Fibroblast of skin of scalp (primary cell): Measurements from ENCODE around the gene KLHL17.
"Not testable (repeated sequence)": the region's sequence is repeated elsewhere in the genome, so short reads cannot be mapped to it uniquely, and the experiment has no call there.

ENCODE experiments used
- DNase-seq: peaks from one replicate; pipeline ENCODE4 v3.0.0-alpha.2; 2013

The KLHL17 gene

DNA sequence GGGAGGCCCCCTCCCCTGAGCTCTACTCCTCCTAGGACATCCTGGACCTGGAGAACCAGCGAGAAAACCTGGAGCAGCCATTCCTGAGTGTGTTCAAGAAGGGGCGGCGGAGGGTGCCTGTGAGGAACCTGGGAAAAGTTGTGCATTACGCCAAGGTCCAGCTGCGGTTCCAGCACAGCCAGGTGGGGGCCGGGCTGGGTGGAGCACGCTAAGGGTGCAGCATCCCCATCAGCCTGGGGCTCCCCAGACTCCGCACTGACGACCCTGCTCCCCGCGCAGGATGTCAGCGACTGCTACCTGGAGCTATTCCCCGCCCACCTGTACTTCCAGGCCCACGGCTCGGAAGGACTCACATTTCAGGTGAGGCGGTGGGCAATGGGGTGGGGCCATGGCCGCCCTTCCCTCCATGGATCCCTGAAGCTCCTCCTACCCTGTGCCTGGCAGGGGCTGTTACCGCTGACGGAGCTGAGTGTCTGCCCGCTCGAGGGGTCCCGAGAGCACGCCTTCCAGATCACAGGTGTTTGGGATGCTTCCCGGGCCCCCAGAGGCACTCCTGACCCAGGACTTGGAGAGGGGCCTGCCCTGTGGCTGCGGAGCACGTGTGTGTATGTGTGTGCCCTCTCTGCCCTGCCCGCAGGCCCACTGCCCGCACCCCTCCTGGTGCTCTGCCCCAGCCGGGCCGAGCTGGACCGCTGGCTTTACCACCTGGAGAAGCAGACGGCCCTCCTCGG lies 10.0 kb downstream of the KLHL17 start:
- no peak for DNase-seq

- DNase-seq = no peak
These were observed 10.8 kb downstream of the KLHL17 start for GRCh38 chr1:970973-971730.

DNA sequence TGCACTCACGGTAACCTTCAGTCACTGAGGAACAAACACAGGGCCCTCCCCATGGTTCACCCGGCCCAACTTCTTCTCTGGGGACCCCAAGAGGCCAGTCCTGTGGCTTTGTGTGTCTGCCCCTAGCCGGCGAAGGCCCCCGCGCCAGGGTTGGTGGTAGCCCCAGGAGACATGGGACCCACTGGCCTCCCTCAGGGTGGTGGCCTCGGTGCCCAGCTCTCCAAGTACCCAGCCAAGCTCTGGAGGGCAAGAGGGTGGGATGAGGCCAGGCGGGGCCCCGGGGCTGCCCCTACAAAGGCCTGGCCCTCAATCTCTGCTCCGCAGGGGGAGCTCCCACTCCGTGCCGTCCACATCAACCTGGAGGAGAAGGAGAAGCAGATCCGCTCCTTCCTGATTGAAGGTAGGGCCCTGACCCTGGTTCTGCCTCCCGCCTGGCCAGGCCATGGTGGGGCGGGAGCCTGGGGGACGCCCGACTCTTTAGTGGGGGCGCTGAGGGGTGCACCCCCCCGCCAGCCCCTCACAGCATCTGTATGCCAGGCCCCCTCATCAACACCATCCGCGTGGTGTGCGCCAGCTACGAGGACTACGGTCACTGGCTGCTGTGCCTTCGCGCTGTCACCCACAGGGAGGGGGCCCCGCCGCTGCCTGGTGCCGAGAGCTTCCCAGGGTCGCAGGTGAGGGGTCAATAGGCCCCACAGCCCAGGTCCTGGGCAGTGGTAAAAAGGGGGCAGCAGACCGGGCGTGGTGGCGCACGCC lies 11.5 kb downstream of the KLHL17 start:
- DNase-seq = no peak

- no peak for DNase-seq
These were observed 12.5 kb downstream of the KLHL17 start for GRCh38 chr1:972726-973458.

DNA sequence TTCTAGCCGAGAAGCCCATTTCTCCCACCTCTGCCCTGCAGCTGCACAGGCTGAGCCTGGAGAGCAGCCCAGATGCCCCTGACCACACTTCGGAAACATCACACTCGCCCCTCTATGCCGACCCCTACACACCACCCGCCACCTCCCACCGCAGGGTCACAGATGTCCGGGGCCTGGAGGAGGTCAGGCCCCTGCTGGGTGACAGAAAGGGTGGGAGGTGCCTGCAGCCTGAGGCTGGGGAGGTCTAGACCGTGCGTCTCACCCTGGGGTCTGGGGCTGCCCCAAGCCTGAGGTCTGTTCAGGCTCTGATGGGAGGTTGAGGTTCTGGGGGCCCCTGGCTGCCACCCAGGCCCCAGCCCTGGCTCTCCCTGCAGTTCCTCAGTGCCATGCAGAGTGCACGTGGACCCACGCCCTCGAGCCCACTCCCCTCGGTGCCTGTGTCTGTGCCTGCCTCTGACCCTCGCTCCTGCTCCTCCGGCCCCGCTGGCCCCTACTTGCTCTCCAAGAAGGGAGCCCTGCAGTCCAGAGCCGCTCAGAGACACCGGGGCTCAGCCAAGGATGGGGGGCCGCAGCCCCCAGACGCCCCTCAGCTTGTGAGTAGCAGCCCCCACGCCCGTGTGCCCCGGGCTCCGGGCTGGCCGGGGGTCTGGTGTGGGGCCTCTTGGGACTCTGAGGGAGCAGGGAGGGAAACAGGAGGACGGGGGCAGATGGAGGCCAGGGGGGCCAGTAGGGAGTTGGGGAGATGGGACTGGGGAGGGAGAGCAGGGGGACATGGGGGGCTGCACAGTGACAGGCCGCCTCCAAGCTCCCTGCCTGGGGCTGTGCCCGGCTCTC lies 13.3 kb downstream of the KLHL17 start:
- no peak for DNase-seq

- DNase-seq = no peak
These were observed 13.9 kb downstream of the KLHL17 start for GRCh38 chr1:974293-974640.

- no peak for DNase-seq
These were observed 14.4 kb downstream of the KLHL17 start for GRCh38 chr1:974687-975328.

DNA sequence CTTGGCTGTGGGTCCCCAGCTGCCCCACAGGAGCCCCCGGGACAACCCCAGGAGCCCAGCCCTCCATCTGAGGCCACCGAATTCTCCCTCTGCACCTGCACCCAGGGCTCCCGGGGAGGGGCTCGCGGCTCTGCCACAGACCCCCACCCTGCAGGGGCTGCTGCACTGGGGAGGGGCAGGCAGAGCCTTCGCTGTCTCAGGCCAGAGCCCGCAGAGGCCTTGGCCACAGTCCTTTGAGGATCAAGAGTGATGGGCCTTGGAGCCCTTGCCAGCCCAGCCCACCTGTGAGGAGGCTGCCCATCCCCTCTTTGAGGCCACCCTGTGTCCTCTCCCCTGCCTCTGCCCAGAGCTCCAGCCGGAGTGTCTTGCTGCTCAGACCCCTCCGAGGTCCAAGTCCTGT lies 15.0 kb downstream of the KLHL17 start:
- no peak for DNase-seq

- peak; percentile 52 for DNase-seq
These were observed 15.7 kb downstream of the KLHL17 start for GRCh38 chr1:975896-976683.

- not testable (repeated sequence) for DNase-seq
These were observed 16.4 kb downstream of the KLHL17 start for GRCh38 chr1:976791-977190.

DNA sequence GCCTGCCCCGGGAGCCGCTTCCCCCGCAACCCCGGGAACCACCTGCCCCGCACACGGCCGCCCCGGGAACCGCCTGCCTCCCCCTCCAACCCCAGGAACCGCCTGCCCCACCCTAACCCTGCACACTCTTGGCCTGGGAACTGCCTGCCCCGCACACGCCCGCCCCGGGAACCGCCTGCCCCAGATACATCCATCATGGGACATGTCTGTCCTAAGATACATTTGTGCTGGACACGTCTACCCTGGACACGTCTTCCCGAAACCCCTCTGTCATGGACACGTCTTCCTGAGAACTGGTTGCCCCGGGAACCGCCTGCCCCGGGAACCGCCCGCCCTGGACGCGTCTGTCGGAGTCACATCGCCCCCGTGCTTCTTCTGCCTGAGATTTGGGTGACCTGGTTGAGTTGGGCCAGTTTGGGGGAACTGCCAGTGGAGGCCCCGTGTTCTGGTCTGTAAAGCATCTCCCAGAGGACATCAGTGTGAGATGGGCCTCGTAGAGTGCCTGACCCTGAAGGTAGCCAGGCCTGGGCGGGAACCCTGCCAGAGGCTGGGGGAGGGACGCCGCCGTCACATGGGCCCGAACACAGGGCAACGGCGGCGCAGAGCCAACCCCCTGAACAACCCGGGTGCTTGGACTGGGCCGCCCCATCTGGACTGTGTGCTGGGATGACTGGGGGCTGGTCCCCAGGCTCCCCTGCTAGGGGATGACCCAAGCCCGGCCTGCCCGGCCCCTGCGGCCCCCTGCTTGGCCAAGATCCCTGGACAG lies 17.9 kb downstream of the KLHL17 start:
- DNase-seq = no peak

GRCh38 chr1:978835-979743 lies 18.7 kb downstream of the KLHL17 start:
- no peak for DNase-seq

- no peak for DNase-seq
These were observed 19.3 kb downstream of the KLHL17 start for GRCh38 chr1:979744-980072.

- DNase-seq = no peak
These were observed 19.8 kb downstream of the KLHL17 start for GRCh38 chr1:980137-980571.

DNA sequence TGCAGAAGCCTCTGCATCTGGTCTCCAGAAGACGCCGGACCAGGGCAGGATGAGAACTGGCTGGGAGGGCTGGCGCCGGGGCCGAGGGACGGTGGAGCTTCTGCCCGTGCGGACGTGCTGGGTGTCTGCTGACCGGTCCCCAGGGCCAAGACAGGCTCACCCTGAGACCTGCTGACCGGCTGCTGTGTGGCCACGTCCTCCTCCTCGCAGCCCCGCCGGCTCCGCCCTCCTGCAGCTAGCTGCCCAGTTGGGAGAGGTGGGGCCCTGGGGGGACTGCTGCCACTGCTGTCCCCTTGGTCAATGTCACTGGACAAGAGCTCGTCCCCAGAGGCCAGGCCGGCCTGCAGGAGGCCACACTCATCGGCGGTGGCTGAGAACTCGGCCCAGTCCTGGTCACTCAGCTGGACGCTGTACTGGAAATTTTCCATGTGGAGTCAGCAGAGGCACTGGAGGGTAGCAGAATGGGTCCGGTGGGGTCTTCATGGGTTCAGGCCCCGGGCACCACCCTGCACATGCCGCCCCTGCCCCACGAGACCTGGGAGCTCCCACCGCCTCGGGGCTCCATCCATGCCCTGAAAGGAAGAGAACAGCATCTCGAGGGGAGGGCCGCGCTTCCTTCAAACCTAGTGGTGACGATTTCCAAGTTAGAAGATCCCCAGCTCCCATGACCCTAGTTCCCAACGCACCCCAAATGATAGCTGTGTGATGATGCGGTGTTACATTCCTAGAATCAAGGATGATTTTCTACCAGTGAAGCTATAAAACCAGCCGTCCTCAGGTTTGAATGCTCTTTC lies 20.4 kb downstream of the KLHL17 start:
- no peak for DNase-seq

DNA sequence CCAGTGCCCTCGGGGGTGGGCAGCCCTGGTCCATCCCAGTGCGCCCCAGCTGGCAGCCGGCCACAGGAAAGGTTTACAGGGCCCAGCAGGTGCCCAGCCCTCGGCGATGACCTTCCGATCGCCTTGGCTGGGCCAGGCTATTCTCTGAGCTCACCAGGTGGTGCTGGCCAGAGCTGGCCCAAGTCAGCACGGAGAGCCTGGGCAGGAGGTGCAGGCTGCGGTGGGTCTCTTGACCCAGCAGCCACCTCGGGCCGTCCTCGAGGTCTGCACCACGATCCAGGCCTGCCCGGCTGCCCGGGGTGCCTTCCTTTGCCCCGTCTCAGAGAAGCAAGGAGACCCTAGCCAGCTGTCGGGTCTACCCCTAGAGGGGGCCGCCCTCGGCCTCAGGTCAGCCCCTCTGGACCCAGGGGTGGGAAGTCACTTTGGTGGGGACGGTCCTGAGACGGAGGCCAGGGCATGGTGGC lies 21.1 kb downstream of the KLHL17 start:
- DNase-seq = no peak

DNA sequence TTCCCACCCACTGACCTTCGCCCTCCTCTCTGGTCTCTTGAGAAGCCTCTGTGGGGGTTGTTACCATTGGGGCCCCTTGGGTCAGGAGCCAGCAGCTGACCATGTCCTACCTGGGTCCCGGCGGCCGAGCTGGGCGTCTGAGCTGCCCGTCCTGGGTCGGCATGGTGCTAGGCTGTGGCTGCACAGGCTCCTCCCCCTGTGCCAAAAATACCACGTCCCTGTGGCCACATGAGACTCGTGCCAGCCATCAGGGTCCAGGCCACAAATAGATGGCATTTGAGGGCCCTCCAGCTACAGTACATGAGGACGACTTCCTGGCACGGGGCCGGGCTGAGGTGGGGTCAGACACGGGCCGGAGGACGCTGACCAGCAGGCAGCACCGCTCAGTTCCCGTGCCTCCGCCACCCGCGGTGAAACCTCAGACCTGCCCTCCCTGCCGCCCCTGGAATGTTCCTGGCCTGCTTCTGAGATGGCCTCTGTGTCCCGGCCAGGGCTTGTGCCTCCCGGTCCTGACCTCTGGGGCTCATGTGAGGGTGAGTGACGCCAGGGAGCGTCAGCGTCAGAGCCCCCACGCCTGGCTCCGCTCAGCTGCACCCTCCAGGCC lies 21.7 kb downstream of the KLHL17 start, which contains the start of gene PERM1:
TSS of gene PERM1 (minus strand) at position 139 of the 604 bp plus-strand sequence. CDS start 1,064 bp downstream, outside the sequence.
- no peak for DNase-seq
